Fibroblast of the aortic adventitia (primary cell): ENCODE measurements around the gene GUCY2F. TPM values are rescaled to one million over a fixed set of nuclear protein-coding genes. Genes with fewer than 3 reads are reported as not detected.

Experiments
- DNase-seq: peaks from one replicate; pipeline ENCODE4 v3.0.0-alpha.2; 2010; ENCODE audit warnings: low read depth
- H3K4me3 ChIP-seq: 2 replicates; pipeline ENCODE4 v1.5.1; 2011; ENCODE audit warnings: low read depth, mild to moderate bottlenecking, control low read depth, low read length, moderate library complexity
- CTCF ChIP-seq: IDR thresholded peaks from 2 replicates; pipeline ENCODE4 v1.5.1; 2011; ENCODE audit warnings: mild to moderate bottlenecking, low read length, control low read depth, inconsistent platforms; ENCODE audit not compliant: insufficient read depth
- total RNA-seq: library from RNA; depleted of rRNA; stranded (reverse); fragments of >200 nt; gene quantifications from 2 replicates; pipeline ENCODE4 v1.2.3, GENCODE V29; 2012; ENCODE audit warnings: low replicate concordance

The GUCY2F gene
- total RNA-seq, 1 donor, result under 0.01 TPM

GRCh38 chrX:109463784-109464183 lies 18.1 kb downstream of the GUCY2F start:
- DNase-seq, result no peak
- no peak overlapping the region for H3K4me3 ChIP-seq
- no peak for TF ChIP-seq CTCF

- H3K4me3 ChIP-seq, result no peak overlapping the region
- peak; percentile 7 for DNase-seq
- no peak for TF ChIP-seq CTCF
These were observed 33.5 kb downstream of the GUCY2F start for GRCh38 chrX:109448282-109448938.

GRCh38 chrX:109441266-109441665 lies 40.6 kb downstream of the GUCY2F start:
- H3K4me3 ChIP-seq, result no peak overlapping the region
- TF ChIP-seq CTCF, result no peak
- DNase-seq, result peak; percentile 7

- TF ChIP-seq CTCF, result no peak
- peak; percentile 6 for DNase-seq
- H3K4me3 ChIP-seq, result no peak overlapping the region
These were observed 41.4 kb downstream of the GUCY2F start for GRCh38 chrX:109440475-109440874.

GRCh38 chrX:109409181-109409580 lies 72.7 kb downstream of the GUCY2F start:
- TF ChIP-seq CTCF, result no peak
- H3K4me3 ChIP-seq, result no peak overlapping the region
- DNase-seq, result no peak

GRCh38 chrX:109403922-109404321 lies 78.0 kb downstream of the GUCY2F start:
- no peak overlapping the region for H3K4me3 ChIP-seq
- TF ChIP-seq CTCF, result no peak
- no peak for DNase-seq

GRCh38 chrX:109399831-109400230 lies 82.1 kb downstream of the GUCY2F start:
- H3K4me3 ChIP-seq, result no peak overlapping the region
- no peak for DNase-seq
- TF ChIP-seq CTCF, result no peak
